ENCODE measurements around the gene NAALADL2.

- TF ChIP-seq, protein P1, sequence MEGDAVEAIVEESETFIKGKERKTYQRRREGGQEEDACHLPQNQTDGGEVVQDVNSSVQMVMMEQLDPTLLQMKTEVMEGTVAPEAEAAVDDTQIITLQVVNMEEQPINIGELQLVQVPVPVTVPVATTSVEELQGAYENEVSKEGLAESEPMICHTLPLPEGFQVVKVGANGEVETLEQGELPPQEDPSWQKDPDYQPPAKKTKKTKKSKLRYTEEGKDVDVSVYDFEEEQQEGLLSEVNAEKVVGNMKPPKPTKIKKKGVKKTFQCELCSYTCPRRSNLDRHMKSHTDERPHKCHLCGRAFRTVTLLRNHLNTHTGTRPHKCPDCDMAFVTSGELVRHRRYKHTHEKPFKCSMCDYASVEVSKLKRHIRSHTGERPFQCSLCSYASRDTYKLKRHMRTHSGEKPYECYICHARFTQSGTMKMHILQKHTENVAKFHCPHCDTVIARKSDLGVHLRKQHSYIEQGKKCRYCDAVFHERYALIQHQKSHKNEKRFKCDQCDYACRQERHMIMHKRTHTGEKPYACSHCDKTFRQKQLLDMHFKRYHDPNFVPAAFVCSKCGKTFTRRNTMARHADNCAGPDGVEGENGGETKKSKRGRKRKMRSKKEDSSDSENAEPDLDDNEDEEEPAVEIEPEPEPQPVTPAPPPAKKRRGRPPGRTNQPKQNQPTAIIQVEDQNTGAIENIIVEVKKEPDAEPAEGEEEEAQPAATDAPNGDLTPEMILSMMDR (IDR thresholded peaks at IDR 0.05), result no peak
- TF ChIP-seq ZFX (IDR thresholded peaks at IDR 0.05; ENCODE audit: borderline replicate concordance), result no peak
Observed at GRCh38 chr3:175511219-175511785, 652.2 kb downstream of the NAALADL2 start.
